NOMO-1 treated with dmso at 0.1 percent for 144 hours (cell line): Measurements from ENCODE around the gene C6orf62.
"Not testable (repeated sequence)": the region's sequence is repeated elsewhere in the genome, so short reads cannot be mapped to it uniquely, and the experiment has no call there.

Source experiments
- DNase-seq: peaks from one replicate; lab custom pipeline; 2025; ENCODE audit not compliant: unreplicated experiment; lab: John Stamatoyannopoulos, UW

C6orf62 gene

GRCh38 chr6:24743265-24743943 is 24.4 kb upstream of the C6orf62 start:
- DNase-seq = peak; percentile 61

- no peak for DNase-seq
These were observed 23.3 kb upstream of the C6orf62 start for GRCh38 chr6:24742216-24742738.

GRCh38 chr6:24740861-24741260 is 21.9 kb upstream of the C6orf62 start:
- no peak for DNase-seq

- peak; percentile 13 for DNase-seq
These were observed 19.8 kb upstream of the C6orf62 start for GRCh38 chr6:24738741-24739140.

- DNase-seq = not testable (repeated sequence)
These were observed 15.8 kb upstream of the C6orf62 start for GRCh38 chr6:24734710-24735109.

GRCh38 chr6:24734166-24734565 is 15.2 kb upstream of the C6orf62 start:
- DNase-seq = no peak

- DNase-seq = not testable (repeated sequence)
These were observed 12.6 kb upstream of the C6orf62 start for GRCh38 chr6:24731456-24732134.

- DNase-seq = not testable (repeated sequence)
These were observed 11.7 kb upstream of the C6orf62 start for GRCh38 chr6:24730653-24731052.

- no peak for DNase-seq
These were observed 4.3 kb upstream of the C6orf62 start for GRCh38 chr6:24723270-24723669.

- no peak for DNase-seq
These were observed 2.7 kb upstream of the C6orf62 start for GRCh38 chr6:24721461-24722215.

- peak; percentile 99 for DNase-seq
These were observed 1.9 kb upstream of the C6orf62 start for GRCh38 chr6:24720604-24721460.

- peak; percentile 41 for DNase-seq
These were observed 1.2 kb upstream of the C6orf62 start for GRCh38 chr6:24720131-24720603.

- no peak for DNase-seq
These were observed 367 bp downstream of the C6orf62 start for GRCh38 chr6:24718449-24719124.

GRCh38 chr6:24716602-24717148 is 2.3 kb downstream of the C6orf62 start:
- DNase-seq = not testable (repeated sequence)

GRCh38 chr6:24710519-24711303 is 8.2 kb downstream of the C6orf62 start:
- DNase-seq = no peak

GRCh38 chr6:24709014-24709711 is 9.8 kb downstream of the C6orf62 start:
- DNase-seq = no peak

- DNase-seq = no peak
These were observed 10.3 kb downstream of the C6orf62 start for GRCh38 chr6:24708612-24709011.

GRCh38 chr6:24704468-24704867 is 14.5 kb downstream of the C6orf62 start:
- no peak for DNase-seq
